HG03108 (cell line): ENCODE measurements around the gene RBMXL2.

Experiments
- ATAC-seq: cut with Tn5 transposase; IDR thresholded peaks from one replicate; pipeline ENCODE4 v1.9.1; 2021; ENCODE audit warnings: moderate library complexity; ENCODE audit not compliant: unreplicated experiment

The RBMXL2 gene

DNA sequence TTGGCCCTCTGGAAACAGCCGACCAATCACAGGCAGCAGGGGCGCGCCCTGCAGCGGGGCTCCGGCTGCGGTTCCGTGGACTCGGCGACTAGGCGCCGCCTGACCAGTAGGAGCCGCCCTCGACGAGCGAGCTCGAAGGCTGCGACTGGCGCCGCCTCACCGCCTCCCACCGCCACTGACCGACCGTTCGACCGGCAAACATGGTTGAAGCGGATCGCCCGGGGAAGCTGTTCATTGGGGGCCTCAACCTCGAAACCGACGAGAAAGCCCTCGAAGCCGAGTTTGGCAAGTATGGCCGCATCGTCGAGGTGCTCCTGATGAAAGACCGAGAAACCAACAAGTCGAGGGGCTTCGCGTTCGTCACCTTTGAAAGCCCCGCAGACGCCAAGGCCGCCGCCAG lies at the start of gene RBMXL2:
Gene RBMXL2, plus strand, starts transcription at position 78 of the 400 bp plus-strand sequence. Its CDS starts 123 bp downstream, at position 201.
- no peak for ATAC-seq

DNA sequence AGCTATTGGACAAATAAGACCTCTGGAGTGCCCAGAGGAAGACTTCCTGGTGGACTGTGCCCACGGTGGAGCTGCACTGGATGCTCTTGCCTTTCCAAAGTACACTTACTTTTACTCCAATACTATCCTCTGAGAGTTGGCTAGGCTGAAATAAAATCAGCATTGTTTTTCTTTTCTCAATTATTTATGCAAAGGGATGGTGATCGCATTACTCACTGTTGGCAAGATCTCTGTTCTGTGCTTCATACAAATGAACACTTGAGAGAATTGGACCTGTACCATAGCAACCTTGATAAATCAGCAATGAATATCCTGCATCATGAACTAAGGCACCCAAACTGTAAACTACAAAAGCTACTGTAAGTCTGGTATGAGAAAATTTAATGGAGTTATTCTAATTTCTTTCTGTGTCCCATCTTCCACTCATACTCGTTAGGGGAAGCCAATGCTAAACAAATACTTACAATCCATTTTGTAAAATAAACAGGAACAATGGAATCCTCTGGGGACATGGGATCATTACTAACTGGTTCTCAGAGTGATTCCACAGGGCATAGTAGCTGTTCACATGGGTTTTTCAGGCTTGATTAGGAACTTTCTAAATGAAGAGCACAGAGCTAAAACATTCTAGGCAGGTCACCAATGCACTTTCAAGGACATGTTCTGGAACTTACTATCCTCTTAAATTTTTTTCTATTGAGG lies 42.2 kb upstream of the RBMXL2 start:
- no peak for ATAC-seq

DNA sequence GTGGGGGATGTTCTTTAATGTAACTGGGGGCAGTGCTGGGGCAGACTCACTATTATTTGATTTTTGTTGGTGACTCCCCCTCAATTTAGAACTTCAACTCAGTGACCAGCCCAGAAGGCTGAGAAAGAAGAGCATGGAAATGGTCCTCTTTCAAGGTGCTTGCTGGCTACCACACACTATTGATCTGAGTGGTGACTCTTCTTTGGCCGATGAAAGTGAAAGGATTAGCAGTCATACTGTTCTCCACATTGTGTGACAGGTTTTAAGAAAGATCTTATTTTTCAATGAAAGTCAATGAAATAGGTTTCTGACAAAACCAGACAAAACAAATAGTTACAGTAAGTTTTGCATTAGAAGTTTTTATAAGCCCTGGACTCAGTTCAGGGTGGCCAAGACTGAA lies 38.6 kb upstream of the RBMXL2 start:
- ATAC-seq = no peak

DNA sequence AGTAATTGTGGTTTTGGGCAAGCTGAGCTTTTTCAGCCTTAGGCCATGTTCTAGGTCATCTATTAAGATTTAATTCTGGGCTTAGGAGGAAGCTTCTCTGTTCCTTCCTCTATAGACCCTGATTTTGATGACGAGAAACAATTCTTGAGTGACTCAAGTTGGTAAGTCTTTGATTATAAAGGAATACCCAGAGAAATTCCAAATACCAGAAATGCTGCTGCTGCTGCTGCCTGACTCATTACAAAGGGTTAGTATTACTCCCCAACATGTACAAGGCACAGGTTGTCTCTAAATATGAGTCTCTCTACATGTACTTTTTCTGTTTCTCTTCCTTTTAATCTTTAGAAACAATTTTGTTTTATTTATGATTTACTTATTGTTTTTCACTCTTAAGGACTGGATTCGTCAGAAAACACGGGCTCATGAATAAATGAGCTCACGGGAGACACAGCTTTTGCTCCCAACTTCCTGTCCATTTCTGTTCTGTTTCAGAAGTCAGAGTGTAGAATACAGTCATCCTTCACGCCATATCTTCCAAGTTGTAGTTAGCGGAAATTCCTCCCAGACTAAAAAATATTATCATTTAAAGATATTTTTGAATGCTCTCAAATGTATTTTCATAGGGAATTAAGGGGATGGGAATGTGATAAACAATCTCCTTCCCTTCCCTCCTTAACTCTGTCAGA lies 31.8 kb upstream of the RBMXL2 start:
- no peak for ATAC-seq

DNA sequence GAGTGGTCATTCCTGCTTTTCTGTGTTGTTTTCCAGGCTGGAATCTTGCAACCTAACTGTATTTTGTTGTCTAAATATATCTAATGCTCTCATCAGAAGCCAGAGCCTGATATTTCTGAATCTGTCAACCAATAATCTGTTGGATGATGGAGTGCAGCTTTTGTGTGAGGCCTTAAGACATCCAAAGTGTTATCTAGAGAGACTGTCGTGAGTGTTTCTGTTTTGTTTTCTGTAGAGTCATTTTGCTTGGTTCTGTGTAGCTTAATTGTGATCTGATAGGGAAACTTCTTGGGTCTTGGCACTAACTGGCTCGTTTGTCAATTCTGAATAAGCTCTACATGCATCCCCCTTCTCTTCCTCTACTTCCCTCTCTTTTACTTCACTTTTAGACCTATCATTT lies 31.2 kb upstream of the RBMXL2 start:
- ATAC-seq = no peak

DNA sequence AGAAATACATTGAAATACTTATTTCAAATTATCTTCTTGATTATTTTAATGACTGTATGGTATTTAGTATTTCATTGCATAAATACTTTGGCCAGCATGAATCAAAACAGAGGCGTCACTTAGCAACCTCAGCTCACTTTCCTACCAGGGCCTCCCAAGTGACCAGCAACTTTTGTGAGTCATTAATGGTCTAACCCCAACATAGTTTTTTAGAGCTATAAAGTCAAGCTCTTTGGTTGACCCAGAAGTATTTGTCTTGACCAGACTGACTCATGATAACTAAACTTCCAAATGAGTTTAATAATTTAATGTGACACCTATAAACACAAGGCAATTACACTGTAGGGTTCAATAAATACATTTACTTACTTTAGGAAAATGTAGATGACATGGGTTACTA lies 27.9 kb upstream of the RBMXL2 start:
- ATAC-seq = no peak

DNA sequence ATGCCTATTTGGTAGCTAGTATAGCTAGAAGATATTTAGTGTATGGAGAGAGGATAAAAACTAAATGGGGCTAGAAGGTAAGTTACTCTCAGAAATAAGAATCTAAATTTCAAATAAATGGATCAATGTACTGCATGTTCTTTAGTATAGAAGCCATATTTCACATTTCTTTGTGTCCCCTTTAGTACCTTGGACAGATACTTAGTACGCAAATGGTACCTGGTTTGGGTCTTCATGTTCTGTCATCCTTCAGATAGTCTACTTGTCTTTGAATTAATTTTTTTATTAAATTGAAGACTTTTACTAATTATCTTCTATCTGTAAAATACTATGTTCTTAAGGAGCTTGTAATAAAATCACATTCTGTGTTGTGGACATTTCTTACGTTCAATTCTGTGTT lies 26.3 kb upstream of the RBMXL2 start:
- no peak for ATAC-seq

DNA sequence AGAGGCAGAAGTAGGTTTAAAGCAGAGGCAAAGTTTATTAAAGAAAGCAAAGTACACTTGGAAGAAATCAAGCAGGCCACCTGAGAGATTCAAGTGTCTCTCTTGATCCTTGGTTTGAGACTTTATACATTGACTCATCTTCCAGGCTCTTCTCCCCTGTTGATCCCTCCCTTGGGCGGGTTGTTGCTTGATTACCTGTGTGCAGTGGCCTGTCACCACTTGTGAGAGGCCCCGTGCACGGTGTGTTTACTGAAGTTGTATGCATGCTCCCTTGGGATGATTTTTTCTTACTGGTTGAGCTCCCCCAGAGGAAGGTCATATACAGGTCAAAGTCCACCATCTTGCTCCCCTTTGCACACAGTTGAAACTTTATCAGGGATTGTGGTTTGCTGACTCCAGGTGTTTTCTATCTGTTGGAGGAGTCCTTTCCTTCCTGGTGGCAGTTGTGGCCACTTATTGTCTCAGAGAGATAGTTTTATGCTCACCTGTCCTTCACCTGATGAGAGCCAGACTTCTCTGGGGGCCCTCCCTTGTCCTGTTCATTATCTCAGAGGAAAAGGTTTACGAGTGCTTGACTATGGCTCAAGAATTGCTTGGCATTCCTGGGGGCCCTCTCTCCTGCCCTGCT lies 16.3 kb upstream of the RBMXL2 start:
- ATAC-seq = no peak

DNA sequence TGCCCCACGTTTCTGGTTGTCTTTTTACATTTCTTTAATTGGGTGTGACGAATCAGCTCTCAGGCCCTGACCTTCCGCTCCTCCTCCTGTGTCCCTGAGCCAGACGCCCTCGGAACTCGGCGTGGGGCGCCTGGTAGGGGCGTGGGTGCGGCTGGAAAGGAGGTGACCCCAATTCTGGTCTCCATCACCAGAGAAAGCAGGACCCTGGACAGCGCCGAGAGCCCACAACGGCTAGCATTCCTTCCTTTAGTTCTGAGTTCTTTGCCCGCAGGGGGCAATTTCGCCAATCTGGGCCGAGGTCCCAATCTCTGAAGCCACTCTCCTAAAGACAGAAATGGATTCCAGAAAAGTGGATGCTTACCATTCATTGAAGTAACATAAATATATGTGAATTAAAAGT lies 11.7 kb upstream of the RBMXL2 start:
- ATAC-seq = no peak

DNA sequence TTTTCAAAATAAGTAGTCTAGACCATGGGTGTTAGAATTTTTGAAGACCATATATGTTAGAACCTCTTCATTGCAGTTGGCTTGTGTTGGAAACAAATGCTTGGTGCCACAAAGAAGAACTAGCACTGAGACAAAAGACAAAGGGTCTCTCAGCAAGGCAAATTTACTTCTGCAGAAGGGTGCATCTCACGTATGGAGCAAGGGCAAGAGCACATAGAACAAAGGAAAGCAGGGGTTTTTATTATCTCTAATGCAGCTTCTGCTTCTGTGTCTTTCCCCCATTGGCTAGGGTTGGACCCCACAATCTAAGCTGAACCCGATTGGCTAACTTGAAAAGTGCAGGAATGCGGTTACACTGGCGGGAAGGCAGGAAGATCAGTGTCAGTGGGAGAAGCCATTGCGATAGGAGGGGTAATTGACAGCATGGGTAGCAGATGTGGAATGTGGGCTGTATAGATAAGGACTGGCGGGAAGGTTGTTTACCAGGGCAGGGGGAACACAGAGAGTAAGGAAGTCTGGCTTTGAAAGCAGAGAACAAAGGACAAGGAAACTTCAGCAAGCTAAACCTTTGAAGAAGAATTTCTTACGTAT lies 9.2 kb upstream of the RBMXL2 start:
- no peak for ATAC-seq

DNA sequence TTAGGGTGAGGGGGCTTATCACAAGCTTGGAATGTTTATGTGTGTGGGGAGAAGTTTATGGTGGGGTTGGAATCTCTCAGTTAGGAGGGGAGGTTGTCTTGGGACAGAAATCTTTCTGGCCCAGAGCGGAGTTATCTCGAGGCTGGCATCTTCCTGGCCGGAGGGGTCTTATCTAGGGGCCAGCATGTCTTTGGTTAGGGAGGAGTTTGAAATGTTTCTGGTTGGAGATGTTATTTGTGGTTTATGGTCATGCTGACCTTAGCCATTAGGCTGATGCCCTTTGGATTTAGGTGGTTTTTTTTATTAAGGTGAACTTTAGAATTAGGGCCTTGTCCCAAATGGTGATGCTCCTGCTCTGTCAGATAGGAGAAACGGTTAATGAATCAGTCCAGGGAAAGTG lies 7.9 kb upstream of the RBMXL2 start:
- no peak for ATAC-seq

DNA sequence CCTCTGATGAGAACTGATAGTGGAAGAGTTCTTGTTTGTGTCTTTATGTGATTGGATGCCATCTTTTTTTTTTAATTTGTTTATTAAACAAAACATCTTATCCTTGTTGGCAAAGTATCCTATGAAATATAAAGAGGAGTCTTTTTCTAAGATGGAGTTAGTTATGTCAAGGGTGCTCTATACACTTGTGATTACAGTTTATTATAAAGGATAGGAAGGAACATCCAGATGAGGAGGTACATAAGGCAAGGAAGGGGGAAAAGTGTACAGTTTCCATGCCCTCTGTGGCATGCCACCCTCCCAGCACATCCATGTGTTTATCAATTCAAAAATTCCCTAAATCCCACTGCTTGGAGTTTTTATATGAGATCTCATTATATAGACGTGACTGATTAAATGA lies 7.4 kb upstream of the RBMXL2 start:
- ATAC-seq = no peak

DNA sequence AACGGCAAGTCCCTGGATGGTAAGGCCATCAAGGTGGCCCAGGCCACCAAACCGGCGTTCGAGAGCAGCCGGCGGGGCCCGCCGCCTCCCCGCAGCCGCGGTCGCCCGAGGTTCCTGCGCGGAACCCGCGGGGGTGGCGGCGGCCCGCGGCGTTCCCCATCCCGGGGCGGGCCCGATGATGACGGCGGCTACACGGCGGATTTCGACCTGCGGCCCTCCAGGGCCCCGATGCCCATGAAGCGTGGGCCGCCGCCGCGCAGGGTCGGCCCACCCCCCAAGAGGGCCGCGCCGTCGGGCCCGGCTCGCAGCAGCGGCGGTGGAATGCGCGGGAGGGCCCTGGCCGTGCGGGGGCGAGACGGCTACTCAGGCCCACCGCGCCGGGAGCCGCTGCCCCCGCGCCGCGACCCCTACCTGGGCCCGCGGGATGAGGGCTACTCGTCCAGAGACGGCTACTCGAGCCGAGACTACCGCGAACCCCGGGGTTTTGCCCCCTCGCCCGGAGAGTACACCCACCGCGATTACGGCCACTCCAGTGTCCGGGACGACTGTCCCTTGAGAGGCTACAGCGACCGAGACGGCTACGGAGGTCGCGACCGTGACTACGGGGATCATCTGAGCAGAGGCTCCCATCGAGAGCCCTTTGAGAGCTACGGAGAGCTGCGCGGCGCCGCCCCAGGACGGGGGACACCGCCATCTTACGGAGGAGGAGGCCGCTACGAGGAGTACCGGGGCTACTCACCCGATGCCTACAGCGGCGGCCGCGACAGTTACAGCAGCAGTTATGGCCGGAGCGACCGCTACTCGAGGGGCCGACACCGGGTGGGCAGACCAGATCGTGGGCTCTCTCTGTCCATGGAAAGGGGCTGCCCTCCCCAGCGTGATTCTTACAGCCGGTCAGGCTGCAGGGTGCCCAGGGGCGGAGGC lies 792 bp downstream of the RBMXL2 start:
- ATAC-seq = no peak

DNA sequence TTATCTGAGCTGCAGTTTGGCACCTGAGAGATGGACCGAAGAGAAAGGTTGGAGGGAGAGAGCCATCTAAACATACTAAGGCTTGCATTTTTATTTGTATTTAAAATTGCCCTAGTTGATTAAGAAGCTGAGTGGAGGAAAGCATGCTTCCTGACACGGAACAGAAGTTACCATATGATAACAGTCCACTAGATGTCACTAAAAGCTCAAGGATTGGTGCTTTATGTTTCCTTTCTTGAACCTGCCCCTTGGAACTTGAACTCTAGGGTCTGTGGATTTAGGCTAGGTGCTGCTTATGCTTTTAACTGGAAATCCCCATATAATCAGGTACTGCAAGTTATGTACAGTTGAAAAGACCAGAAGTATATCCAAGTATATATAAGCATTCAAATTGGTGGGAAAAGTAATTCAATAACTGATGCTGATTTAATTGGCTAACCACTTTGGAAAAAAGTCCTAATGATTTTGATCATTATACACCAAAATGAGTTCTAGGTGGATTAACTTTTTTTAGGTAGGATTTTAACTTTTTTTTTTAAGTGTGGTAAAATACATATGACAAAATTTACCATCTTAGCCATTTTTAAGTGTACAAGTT lies 9.5 kb downstream of the RBMXL2 start:
- no peak for ATAC-seq

DNA sequence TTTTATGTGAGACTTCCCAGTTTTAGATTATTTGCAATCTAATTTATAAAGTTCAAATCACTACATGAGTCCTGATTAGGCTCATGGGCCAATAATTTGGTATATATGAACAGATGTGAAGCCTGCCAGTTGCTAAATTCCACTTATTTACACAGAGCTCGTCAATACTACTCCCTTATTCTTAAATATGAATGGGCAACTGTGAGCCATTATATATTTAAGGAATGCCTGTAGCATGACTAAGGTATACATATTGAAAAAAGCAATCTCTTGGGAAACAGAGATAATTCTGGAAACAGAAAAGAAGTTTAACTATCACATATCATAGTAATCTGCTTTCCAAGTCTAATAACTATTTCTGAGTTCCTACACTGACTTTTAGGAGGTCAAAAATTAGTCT lies 27.0 kb downstream of the RBMXL2 start:
- ATAC-seq = no peak

DNA sequence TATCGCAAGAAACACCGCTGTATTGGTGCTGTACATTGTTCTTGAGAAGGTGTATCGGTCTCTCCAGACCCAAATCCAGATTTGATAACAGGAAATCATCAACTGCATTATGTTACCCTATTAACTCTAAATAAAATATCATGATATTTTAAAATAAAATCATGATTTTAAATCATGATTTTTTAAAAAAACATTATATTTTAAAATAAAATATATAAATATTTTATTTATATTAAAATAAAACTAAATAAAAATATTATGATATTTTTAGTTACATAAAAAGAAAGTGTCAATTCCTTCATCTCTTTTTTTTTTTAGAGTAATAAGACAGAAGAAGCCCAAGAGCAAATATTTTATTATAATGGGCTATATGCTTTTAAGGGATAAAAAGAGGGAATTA lies 27.6 kb downstream of the RBMXL2 start:
- no peak for ATAC-seq

DNA sequence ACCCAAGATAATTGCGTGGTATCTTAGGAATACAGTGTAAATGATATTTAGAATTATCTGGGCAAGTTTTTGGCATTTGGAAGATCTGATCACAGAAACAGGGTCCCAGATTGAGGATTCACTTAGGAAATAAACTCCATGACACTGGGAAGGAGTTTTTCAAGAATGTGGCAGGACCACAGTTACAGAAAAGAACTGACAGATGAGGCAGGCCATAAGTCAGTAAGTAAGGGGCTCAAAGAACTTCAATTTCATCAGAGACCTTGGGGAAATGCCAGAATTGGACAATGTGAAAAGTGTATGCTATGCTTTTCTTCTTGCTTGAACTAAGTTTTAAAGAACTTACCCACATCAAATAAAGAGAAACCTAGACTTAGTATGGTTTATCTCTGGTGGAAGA lies 49.3 kb downstream of the RBMXL2 start:
- no peak for ATAC-seq
